ENCODE data around the gene CCER1. TPM values are rescaled to one million over a fixed set of nuclear protein-coding genes. Genes with fewer than 3 reads are reported as not detected.

CCER1 gene
- total RNA-seq, 2 experiments from 2014 or later = not detected

- ChIA-PET POLR2A (no interaction called here), CTCF (no interaction called here)
- ATAC-seq (ENCODE audit: poor library complexity) (no peak), DNase-seq (no peak)
- peaks cover 0 to 3% of the 10 kb centered on the region in 2 experiments for H3K9me3 ChIP-seq (ENCODE audit: control insufficient read depth in 1 of 2, insufficient read depth in 1 of 2, low read length in 2 of 2)
- H3K4me3 Mint-ChIP-seq = no peak overlapping the region
- no peak overlapping the region for H3K27ac Mint-ChIP-seq
- H3K9me3 Mint-ChIP-seq = peaks cover 2% of the 10 kb centered on the region
- intact Hi-C loops (cut with DNase I, micrococcal nuclease) = no loop called here
- H3K36me3 ChIP-seq (ENCODE audit: insufficient read depth, low read length) = no peaks in the 10 kb centered on the region
- no peak for TF ChIP-seq CTCF (IDR thresholded peaks at IDR 0.05)
- no peaks in the 10 kb centered on the region for H3K4me1 ChIP-seq (ENCODE audit: insufficient read depth, low read length)
- H3K4me1 Mint-ChIP-seq (ENCODE audit: low read depth) = no peaks in the 10 kb centered on the region
- H3K27me3 Mint-ChIP-seq = no peaks in the 10 kb centered on the region
- H3K27ac ChIP-seq (ENCODE audit: low read depth in 1 of 2, low read length in 2 of 2) = no peak overlapping the region
- no peak overlapping the region for H3K4me3 ChIP-seq (ENCODE audit: low read length)
- H3K27me3 ChIP-seq (ENCODE audit: control insufficient read depth in 1 of 2, insufficient read depth in 2 of 2, low read length in 2 of 2) = no peaks in the 10 kb centered on the region
- no peaks in the 10 kb centered on the region for H3K36me3 Mint-ChIP-seq (ENCODE audit: low read depth)
These were observed 27.2 kb upstream of the CCER1 start for GRCh38 chr12:90982170-90982569.

- no peaks in the 10 kb centered on the region for H3K36me3 ChIP-seq (ENCODE audit: insufficient read depth, low read length)
- H3K27me3 Mint-ChIP-seq = no peaks in the 10 kb centered on the region
- no peaks in the 10 kb centered on the region for H3K4me1 ChIP-seq (ENCODE audit: insufficient read depth, low read length)
- no peak for TF ChIP-seq CTCF (IDR thresholded peaks at IDR 0.05)
- no peak for DNase-seq
- H3K27me3 ChIP-seq (ENCODE audit: control insufficient read depth in 1 of 2, insufficient read depth in 2 of 2, low read length in 2 of 2) = no peaks in the 10 kb centered on the region
- H3K4me3 ChIP-seq (ENCODE audit: low read length) = no peak overlapping the region
- H3K9me3 Mint-ChIP-seq = no peaks in the 10 kb centered on the region
- intact Hi-C loops (cut with DNase I, micrococcal nuclease) = loop anchor here in 1 of 2 experiments (10.0 kb wide), 1 partner anchor 375 kb away; no protein-coding TSS in a partner anchor
- POLR2A ChIA-PET = no interaction called here
- H3K27ac ChIP-seq (ENCODE audit: low read depth in 1 of 2, low read length in 2 of 2) = no peak overlapping the region
- no peak overlapping the region for H3K27ac Mint-ChIP-seq
- no peaks in the 10 kb centered on the region for H3K9me3 ChIP-seq (ENCODE audit: control insufficient read depth in 1 of 2, insufficient read depth in 1 of 2, low read length in 2 of 2)
- ATAC-seq (ENCODE audit: poor library complexity) = no peak
- no peaks in the 10 kb centered on the region for H3K4me1 Mint-ChIP-seq (ENCODE audit: low read depth)
- no peak overlapping the region for H3K4me3 Mint-ChIP-seq
- CTCF ChIA-PET = interaction anchor here (0.6 kb wide), 1 partner anchor 12 kb away, joined by 3 read pairs; no protein-coding TSS in a partner anchor
- H3K36me3 Mint-ChIP-seq (ENCODE audit: low read depth) = no peaks in the 10 kb centered on the region
These were observed 25.0 kb upstream of the CCER1 start for GRCh38 chr12:90979951-90980350.

GRCh38 chr12:90979019-90979418 is 24.0 kb upstream of the CCER1 start:
- no peak for DNase-seq
- H3K4me1 ChIP-seq (ENCODE audit: insufficient read depth, low read length) = no peaks in the 10 kb centered on the region
- Mint-ChIP-seq H3K9me3 (no peaks in the 10 kb centered on the region), H3K27me3 (peaks cover 7% of the 10 kb centered on the region), H3K27ac (no peak overlapping the region), H3K4me1 (ENCODE audit: low read depth) (no peaks in the 10 kb centered on the region), H3K4me3 (no peak overlapping the region), H3K36me3 (ENCODE audit: low read depth) (no peaks in the 10 kb centered on the region)
- H3K36me3 ChIP-seq (ENCODE audit: insufficient read depth, low read length) = no peaks in the 10 kb centered on the region
- intact Hi-C loops (cut with DNase I, micrococcal nuclease) = loop anchor here in 1 of 2 experiments (10.0 kb wide), 1 partner anchor 376 kb away; no protein-coding TSS in a partner anchor
- no peaks in the 10 kb centered on the region for H3K27me3 ChIP-seq (ENCODE audit: control insufficient read depth in 1 of 2, insufficient read depth in 2 of 2, low read length in 2 of 2)
- no peak overlapping the region for H3K27ac ChIP-seq (ENCODE audit: low read depth in 1 of 2, low read length in 2 of 2)
- no peak overlapping the region for H3K4me3 ChIP-seq (ENCODE audit: low read length)
- H3K9me3 ChIP-seq (ENCODE audit: control insufficient read depth in 1 of 2, insufficient read depth in 1 of 2, low read length in 2 of 2) = no peaks in the 10 kb centered on the region
- ChIA-PET POLR2A (no interaction called here), CTCF (no interaction called here)
- TF ChIP-seq CTCF (IDR thresholded peaks at IDR 0.05) = no peak
- ATAC-seq (ENCODE audit: poor library complexity) = no peak

Measured in CD4-positive, alpha-beta T cell (primary cell).